Left ventricle myocardium inferior (tissue), 1 donor: ENCODE measurements around the gene ZNF777. TPM values are rescaled to one million over a fixed set of nuclear protein-coding genes. Genes with fewer than 3 reads are reported as not detected.

Source experiments
- DNase-seq: peaks from one replicate; pipeline ENCODE4 v3.0.0-alpha.2; 2020
- H3K27ac ChIP-seq: fragments of 200-600 bp; replicated peaks from 2 replicates; pipeline ENCODE4 v1.8.0; 2021
- H3K27me3 ChIP-seq: fragments of 200-600 bp; 2 replicates; pipeline ENCODE4 v1.8.0; 2021; ENCODE audit warnings: low read depth
- H3K36me3 ChIP-seq: fragments of 200-600 bp; 2 replicates; pipeline ENCODE4 v1.8.0; 2021
- H3K4me1 ChIP-seq: fragments of 200-600 bp; 2 replicates; pipeline ENCODE4 v1.8.0; 2021
- H3K4me3 ChIP-seq: fragments of 200-600 bp; 2 replicates; pipeline ENCODE4 v1.8.0; 2021; ENCODE audit warnings: mild to moderate bottlenecking, moderate library complexity
- H3K9me3 ChIP-seq: fragments of 200-600 bp; replicated peaks from 2 replicates; pipeline ENCODE4 v1.8.0; 2021
- CTCF ChIP-seq: fragments of 200-600 bp; IDR thresholded peaks from 2 replicates; pipeline ENCODE4 v1.8.0; 2021; ENCODE audit warnings: antibody characterized with exemption, mild to moderate bottlenecking, borderline replicate concordance
- intact Hi-C: fragments of 100-400 bp; cut with micrococcal nuclease; formaldehyde crosslinking; loops from one replicate; pipeline ENCODE4 v1.11.0; 2022
- total RNA-seq: library from RNA; stranded (reverse); fragmentation: NEBNext Ultra II Directional; extraction: Animal tissue kit (Norgen Biotek cat#: 25700); gene quantifications from one replicate; pipeline ENCODE4 v1.2.1, GENCODE V29; 2021
- donor health status: DM: no; HTN: yes; CAD: no; lungs with severe emphysema.

The ZNF777 gene
- total RNA-seq, 1 donor from 2014 or later: 7.2 TPM

GRCh38 chr7:149500910-149501309 lies 40.0 kb upstream of the ZNF777 start:
- no peak overlapping the region for H3K27ac ChIP-seq
- no peak for TF ChIP-seq CTCF
- peaks cover 19% of the 10 kb centered on the region for H3K4me1 ChIP-seq
- no peak overlapping the region for H3K4me3 ChIP-seq
- H3K36me3 ChIP-seq: no peaks in the 10 kb centered on the region
- intact Hi-C loops: no loop called here
- H3K9me3 ChIP-seq: peaks cover 10% of the 10 kb centered on the region
- no peak for DNase-seq
- no peaks in the 10 kb centered on the region for H3K27me3 ChIP-seq

DNA sequence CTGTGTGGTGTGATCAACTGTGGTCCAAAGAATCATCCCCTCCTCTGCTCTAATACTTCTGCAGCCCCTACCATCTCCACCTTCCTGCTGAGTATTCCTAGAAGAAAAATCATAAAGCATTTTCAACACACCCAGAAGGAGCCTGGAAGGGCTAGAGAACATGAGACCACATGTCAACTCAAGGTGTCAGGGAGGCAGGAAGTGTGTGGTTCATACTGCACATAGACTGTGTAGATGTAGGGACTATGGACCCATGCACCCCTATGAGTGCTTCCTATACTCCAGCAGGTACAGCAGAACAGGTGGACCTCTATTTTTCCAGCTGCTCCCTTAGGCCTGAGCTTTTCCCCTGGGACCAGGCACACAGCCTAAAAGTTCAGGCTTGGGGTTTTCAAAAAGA lies 39.3 kb upstream of the ZNF777 start:
- H3K9me3 ChIP-seq: peaks cover 3% of the 10 kb centered on the region
- peaks cover 26% of the 10 kb centered on the region for H3K4me1 ChIP-seq
- H3K36me3 ChIP-seq: no peaks in the 10 kb centered on the region
- H3K4me3 ChIP-seq: no peak overlapping the region
- no peak overlapping the region for H3K27ac ChIP-seq
- no peak for TF ChIP-seq CTCF
- no peak for DNase-seq
- no peaks in the 10 kb centered on the region for H3K27me3 ChIP-seq
- intact Hi-C loops: no loop called here

DNA sequence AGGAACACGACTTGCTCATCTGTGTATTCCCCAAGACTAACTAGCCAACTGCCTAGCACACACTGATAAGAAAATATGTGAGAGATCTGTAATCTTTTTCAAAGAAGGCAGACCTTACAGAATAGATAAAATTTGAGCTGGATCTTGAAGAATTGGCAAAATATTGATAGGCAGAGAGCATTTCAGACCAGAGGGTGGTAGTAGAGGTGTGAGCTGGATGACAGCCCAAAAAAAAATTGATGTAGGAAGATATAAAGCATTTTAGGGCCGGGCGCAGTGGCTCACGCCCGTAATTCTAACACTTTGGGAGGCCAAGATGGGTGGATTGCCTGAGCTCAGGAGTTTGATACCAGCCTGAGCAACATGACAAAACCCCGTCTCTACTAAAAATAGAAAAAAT lies 37.9 kb upstream of the ZNF777 start:
- H3K9me3 ChIP-seq: no peaks in the 10 kb centered on the region
- no peak overlapping the region for H3K27ac ChIP-seq
- no peak for TF ChIP-seq CTCF
- DNase-seq: no peak
- intact Hi-C loops: loop anchor here (5.0 kb wide), 1 partner anchor 77 kb away; no protein-coding TSS in a partner anchor
- peaks cover 3% of the 10 kb centered on the region for H3K36me3 ChIP-seq
- H3K4me1 ChIP-seq: peaks cover 33% of the 10 kb centered on the region
- H3K27me3 ChIP-seq: no peaks in the 10 kb centered on the region
- H3K4me3 ChIP-seq: no peak overlapping the region

- Histone ChIP-seq H3K9me3 (no peaks in the 10 kb centered on the region), H3K27ac (peak within 1 kb of the TSS; percentile 89), H3K4me1 (peaks cover 33% of the 10 kb centered on the region), H3K36me3 (peaks cover 14% of the 10 kb centered on the region), H3K4me3 (peak within 1 kb of the TSS; percentile 83), H3K27me3 (no peaks in the 10 kb centered on the region)
- intact Hi-C loops: loop anchor here (5.0 kb wide), 1 partner anchor 75 kb away; no protein-coding TSS in a partner anchor
- peak; percentile 86 for DNase-seq
- TF ChIP-seq CTCF: peak; percentile 73
Measured at GRCh38 chr7:149497467-149498261, 36.8 kb upstream of the ZNF777 start, which contains the start of gene ZNF746. ZNF746 (minus strand) TSS chr7:149497809; CDS start chr7:149497536, 273 bp downstream.

DNA sequence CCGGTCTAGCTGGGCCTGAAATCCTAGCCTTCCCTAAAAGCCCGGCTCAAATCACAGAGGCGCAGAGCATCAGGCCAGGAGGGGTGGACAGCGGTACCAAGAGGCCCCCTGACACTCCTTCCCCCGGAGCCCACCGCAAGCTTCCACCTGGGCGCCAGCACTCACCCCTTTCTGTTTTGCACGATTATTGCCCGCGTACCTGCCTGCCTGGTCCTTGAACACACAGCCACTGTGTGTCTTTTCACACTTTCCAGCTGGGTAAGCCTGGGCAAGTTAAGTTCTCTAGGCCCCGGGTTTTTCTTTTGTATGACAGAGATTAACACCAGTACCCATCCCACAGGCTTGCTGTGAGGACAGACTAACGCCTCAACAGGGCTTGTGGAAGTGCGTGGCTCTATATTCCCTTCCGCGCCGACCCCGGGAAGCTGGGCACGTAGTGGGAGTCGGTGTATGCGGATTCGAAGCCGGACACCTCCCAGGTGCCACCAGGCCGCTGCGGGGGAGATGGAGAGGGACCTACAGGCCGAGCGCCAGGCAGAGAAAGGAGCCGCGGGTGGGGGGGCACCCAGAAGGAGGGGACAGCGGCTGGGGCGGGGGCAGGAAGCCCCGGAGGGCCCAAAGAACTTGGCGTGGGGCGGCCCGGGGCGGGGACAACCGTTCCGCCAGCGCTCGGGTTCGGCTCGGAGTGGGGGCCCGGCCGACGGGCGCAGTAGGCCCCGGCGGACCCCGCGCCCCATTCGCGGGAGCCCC lies 36.0 kb upstream of the ZNF777 start:
- intact Hi-C loops: loop anchor here (5.0 kb wide), 1 partner anchor 75 kb away; no protein-coding TSS in a partner anchor
- peak overlapping the region; percentile 89 for H3K27ac ChIP-seq
- H3K9me3 ChIP-seq: no peaks in the 10 kb centered on the region
- peak; percentile 60 for DNase-seq
- peaks cover 33% of the 10 kb centered on the region for H3K4me1 ChIP-seq
- peak overlapping the region; percentile 83 for H3K4me3 ChIP-seq
- TF ChIP-seq CTCF: no peak
- peaks cover 22% of the 10 kb centered on the region for H3K36me3 ChIP-seq
- no peaks in the 10 kb centered on the region for H3K27me3 ChIP-seq
